Femur (tissue), 1 donor: ENCODE data around the gene FXYD3.
A peak's percentile ranks its signal among the peaks of the same experiment; 100 is the strongest.
"Not testable (repeated sequence)": the region's sequence is repeated elsewhere in the genome, so short reads cannot be mapped to it uniquely, and the experiment has no call there.

Source experiments
- DNase-seq: peaks from one replicate; pipeline ENCODE4 v3.0.0-alpha.2; 2017

FXYD3 gene

DNA sequence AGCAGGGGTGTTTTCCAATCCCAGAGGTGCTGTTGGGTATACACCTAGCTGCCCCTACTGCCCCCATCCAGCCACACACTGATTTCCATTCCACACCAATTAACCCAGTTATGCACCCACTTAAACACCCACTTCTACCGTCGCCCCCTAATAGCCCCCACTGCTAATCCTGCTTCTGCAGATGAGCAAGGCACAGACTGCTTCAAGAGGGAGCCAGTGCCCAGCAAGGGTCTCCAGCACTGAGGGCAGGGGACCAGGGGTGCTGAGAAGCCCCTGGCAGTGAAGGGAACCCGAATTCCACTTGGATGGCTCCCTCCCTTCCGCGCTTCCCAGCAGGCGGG, 28.6 kb downstream of the FXYD3 start:
- DNase-seq: no peak

- DNase-seq: no peak
Observed at GRCh38 chr19:35144600-35145436, 29.2 kb downstream of the FXYD3 start.

- no peak for DNase-seq
Observed at GRCh38 chr19:35146746-35147459, 31.3 kb downstream of the FXYD3 start.

DNA sequence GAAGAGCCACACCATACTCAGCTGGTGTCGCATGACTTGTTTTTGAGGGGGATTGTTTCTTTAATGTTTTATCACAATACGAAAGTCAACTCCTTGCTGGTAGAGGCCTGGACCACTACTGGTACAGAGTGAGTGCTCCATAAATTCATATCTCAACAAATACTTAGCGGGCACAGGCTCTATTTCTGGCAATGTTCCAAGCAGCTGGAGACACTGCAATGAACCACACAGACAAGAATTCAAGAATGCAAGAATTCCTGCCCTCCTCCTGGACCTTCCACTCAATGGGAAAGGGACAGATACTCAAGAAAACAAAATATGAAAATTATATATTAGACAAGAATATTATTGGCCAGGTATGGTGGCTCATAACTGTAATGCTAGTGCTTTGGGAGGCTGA, 33.8 kb downstream of the FXYD3 start:
- DNase-seq: no peak

DNA sequence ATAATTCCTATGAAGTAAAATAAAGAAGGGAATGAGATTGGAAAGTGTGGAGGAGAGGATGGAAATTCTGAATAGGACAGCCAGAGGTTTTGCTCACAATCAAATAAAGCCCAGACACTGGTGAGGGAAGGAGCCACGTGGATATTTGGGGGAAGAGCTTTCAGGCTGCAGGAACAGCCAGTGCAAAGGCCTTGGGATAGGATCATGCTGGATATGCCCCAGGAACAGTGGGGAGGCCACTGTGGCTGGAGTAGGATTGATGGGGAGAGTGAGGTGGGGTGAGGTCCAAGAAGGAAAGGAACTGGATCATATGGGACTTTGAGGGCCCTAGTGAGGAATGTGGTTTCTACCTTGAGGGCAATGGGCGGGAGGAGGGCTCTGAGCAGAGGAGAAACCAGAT, 34.8 kb downstream of the FXYD3 start:
- DNase-seq: no peak

DNA sequence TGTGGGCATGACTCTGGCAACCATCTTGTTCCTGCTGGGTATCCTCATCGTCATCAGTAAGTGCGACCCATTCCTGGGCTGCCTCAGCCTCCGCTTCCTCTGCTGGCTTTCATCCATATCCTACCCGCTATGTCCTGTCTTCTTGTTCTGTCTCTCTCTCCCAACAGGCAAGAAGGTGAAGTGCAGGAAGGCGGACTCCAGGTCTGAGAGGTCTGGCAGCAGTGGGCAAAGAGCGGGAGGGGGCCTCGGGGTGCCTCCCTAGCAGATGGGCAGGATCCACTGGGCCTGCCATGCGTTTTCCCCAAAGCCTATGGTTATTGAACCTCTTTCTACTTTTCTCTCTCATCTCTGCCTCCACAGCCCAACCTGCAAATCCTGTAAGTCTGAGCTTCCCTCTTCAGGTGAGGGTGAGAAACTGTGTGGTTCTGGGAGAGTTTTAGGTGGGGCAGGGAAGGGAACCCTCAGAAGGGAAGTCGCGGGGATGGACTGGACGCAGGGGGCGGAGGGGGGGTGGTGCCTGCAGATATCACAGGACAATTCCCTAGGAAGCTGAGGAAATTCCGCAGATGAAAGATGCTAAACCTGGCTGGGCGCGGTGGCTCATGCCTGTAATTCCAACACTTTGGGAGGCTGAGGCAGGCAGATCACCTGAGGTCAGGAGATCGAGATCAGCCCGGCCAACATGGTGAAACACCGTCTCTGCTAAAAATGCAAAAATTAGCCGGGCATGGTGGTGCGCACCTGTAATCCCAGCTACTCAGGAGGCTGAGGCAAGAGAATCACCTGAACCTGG, 35.8 kb downstream of the FXYD3 start:
- no peak for DNase-seq

- not testable (repeated sequence) for DNase-seq
Observed at GRCh38 chr19:35153129-35153522, 37.5 kb downstream of the FXYD3 start.

DNA sequence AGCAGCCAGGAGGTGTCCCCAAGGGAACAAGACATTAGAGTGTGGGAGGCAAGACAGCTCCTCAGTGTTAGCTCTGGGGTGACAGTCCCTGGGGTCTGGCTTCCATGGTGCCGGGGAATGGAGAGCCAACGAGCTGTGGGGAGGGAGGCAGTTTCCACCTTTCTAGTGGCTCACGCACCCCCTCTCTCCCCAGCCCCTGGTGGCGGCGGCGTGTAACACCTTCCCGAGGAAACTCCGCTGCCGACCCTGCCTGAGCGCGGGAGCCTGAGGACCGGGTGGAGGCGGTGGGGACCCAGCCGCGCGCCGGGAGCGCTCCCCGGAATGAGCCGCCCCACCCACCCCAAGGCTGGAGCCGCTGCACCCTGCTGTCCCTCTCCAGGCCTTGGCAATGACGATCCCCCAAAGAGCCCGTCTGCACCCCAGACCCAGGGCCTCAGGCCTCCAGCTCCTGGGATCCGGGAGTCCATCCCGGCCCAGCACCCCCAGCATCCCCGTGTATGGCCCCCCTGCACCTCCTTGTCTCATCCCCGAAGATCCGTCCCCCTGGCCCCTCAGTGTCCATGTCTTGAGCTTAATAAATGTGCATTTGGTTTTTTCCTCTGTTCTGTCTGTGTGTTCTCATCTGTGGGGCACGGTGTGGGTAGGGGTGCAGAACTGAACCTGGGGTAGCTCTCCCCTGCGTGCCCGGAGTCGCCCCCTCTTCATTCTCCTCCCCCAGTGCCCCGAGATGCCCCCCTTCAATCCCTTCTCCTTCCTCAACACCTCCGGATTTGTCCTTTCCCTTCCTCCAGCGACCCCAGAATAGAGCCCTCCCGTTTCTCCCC, 38.3 kb downstream of the FXYD3 start:
- no peak for DNase-seq

DNA sequence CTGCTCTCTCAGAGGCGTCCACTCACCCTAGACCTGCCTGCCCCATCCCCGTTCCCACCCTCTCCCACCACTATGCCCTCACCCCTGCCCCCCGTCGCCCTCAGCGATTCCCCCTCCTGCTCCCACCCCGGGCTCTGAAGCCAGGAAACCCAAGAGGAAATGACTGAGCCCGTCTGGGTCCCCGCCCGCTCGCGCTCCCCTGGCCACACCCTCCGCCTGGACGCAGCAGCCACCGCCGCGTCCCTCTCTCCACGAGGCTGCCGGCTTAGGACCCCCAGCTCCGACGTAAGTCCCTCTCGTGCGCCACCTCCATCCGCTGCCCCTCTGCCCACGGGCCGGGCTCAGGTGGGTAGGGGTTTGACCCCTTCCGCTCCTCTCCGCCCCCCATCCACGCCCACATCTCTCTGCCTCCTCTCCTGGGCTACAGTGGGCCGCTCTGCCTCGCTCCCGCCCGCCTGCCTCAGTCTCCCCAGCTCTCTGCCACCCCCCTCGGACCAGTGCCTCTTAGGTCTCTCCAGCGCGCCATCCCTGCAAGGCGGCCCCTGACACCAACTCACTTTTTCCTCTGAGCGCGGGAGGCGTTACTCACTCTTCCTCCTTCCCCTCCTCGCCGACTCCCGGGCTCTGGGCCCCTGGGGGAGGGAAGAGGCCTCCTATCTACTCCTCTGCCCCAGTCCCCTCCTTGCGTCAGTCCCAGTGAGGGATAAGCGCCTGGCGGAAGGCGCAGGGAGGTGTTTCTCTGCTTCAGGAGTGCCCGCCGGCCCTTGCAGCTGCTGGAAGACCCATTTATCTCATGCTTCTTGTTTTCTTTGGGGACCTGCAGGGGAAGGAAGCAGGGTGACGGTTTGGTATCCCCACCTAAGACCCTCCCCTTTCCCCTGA, 39.1 kb downstream of the FXYD3 start, which contains the start of gene FXYD5:
FXYD5 (plus strand) TSS at position 211 of the 882 bp plus-strand sequence. CDS start 816 bp downstream, outside the sequence.
- DNase-seq: peak; percentile 78

DNA sequence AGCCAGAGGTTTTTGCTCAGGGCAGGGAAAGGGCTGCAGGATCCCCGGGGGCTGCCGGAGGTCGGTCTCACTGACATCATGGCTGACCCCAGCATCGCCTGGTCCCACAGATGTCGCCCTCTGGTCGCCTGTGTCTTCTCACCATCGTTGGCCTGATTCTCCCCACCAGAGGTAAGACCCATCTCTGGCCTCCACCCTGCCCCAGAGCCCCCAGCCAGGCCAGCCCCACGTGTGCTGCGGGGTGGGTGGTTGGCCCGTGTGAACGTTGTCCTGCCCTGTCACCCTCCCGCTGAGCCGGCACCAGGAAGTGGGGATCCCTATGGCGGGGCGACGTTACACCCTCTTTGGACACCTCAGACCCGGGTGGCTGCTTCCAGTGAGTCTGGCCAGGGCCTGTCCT, 39.8 kb downstream of the FXYD3 start:
- no peak for DNase-seq

DNA sequence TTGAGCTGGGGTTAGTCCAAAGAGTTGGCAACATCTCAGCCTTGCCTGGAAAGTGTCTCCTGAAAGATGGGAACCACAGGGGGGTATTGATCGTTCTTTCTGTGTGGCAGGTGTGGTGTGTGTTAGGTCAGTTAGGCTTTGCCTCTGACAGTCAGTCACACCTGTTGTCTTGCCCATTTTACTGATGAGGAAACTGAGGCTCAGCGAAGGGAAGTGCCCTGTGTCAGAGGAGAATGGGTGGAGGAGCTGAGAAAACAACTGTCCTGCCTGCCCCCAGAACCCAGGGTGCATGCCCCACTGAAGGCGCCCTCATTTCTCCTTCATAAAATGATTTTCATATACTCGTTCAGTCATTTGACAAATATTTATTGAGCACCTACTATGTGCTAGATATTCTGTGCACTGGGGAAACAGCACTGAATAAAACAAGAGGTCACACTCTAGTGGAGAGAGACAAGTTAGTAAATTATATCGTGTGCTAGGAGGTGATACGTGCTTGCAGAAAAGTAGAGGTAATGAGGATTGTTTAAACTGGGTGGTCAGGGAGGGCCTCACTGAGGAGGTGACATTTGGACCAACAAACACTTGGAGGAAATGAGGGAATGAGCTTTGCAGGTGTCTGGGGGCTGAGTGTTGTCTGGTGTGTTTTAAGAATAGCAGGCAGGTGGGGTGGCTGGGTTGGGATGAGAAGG, 40.5 kb downstream of the FXYD3 start:
- no peak for DNase-seq

GRCh38 chr19:35156673-35157014, 41.0 kb downstream of the FXYD3 start:
- DNase-seq: no peak

GRCh38 chr19:35157431-35157830, 41.8 kb downstream of the FXYD3 start:
- DNase-seq: no peak

DNA sequence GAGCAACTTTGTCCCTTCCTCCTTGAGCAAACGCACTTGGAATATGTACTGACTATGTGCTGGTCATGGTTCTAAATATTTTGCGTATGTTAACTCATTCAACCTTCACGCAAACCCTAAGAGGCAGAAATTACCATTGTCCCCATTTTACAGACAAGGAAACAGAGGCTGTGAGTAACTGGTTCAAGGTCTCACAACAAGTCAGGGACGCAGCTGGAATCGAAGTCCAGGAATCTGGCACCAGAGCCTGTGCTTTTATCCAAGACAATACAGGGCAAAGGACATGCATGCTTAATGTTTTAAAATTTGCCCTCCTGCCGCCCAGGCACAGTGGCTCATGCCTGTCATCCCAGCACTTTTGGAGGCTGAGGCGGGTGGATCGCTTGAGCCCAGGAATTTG, 44.0 kb downstream of the FXYD3 start:
- no peak for DNase-seq

DNA sequence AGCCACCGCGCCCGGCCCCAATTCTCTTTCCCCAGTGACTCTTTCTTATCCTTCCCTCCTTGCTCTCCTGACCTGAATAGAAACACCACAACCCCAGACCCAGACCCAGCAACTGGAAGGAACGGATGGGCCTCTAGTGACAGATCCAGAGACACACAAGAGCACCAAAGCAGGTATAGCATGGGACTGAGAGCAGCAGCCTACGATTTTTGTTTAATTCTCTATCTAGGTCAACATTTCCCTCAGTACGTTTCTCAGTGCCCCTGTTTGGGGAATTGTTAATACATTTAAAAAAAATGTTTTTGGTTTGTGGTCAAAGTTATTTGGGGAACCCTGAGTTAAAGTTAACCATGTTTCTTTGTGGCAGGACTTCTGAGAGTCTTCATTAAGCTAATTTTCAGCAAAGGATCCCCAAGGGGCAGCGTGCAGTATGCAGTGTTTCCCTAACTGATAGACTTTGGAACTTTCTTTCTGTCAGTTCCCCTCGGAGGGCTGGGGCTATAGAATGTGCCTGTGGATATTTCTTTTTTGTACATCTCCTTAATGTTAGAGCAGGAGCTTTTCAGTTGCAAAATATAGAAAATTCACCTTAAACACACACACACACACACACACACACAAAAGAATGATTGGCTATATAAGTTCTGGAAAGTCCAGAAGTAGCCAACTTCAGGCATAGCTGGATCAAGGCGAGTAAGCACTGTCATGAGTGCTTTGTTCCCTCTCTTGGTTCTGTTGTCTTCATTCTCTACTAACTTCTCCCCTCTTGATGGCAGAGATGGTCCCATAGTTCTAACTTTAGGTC, 45.2 kb downstream of the FXYD3 start:
- DNase-seq: no peak

- no peak for DNase-seq
Observed at GRCh38 chr19:35161434-35161743, 45.8 kb downstream of the FXYD3 start.

GRCh38 chr19:35162471-35163326, 47.1 kb downstream of the FXYD3 start:
- no peak for DNase-seq

DNA sequence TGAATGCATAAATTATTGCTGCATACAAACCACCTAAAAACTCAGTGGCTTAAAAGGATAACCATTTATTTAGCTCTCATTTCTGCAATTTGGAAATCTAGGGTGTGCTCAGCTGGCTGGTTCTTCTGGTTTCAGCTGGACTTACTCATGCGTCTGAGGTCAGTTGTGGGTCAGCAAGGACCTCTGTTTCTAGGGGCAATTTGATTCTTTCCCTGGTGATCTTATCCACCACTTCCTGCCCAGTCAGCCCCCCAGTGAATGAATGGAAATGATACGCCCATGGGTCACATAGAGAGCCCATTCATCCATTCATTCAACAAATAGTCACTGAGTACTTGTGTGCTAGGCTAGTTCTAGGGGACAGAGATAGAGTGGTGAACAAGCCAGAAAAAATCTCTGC, 48.8 kb downstream of the FXYD3 start:
- DNase-seq: no peak
